Measurements from ENCODE around the gene TRIM15.
"Not testable (repeated sequence)": the region's sequence is repeated elsewhere in the genome, so short reads cannot be mapped to it uniquely, and the experiment has no call there.

The TRIM15 gene

DNA sequence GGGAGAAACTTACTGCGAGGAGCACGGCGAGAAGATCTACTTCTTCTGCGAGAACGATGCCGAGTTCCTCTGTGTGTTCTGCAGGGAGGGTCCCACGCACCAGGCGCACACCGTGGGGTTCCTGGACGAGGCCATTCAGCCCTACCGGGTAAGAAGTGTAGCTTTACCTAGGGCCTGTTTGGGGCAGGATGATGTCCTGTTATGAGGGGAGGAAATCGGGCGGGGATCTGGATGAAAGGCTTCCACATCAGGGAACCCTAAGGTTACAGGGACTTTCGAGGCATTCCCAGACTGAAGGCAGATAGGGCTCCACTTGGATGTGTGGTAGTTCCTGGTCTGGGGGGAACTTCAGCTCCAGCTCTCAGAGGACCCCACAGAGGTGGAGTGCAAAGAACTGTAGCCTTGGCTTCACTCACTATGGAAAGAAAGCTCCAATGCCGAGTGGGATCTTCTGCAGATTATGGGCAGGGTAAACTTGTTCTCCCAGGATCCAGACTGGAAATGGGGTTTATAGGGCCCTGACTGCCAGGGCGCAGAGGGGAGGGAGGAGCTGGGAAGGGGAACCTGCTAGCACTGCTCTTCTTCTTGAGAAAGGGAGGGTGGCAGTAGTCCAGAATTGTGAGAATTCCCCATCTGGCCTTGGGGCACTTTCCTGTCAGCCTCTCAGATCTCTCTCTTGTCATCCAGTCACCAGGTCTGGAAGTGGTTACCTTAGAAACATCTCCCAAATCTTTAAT, 740 bp downstream of the TRIM15 start:
- no peak for DNase-seq (ENCODE audit: low read depth)

DNA sequence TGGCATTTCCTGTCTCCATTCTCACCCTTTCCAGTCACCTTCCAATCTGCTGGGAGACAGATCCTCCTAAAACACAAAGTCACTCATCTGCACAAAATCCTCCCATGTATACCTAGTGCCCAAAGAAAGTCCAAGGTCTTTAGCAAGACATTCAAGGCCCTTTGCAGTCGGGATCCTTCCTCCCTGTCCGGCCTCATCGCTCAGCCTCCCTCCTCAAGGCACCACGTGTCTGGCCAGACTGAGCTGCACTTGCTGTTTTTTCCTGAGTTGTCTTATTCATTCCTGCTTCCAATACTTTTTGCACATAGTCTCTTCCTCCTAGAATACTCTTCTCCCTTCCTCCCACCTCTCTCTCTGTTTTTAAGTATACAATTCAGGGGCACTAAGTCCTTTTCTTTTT, 1.4 kb downstream of the TRIM15 start:
- no peak for DNase-seq (ENCODE audit: low read depth)

- not testable (repeated sequence) for DNase-seq (ENCODE audit: low read depth)
These were observed 1.9 kb downstream of the TRIM15 start for GRCh38 chr6:30165238-30165637.

DNA sequence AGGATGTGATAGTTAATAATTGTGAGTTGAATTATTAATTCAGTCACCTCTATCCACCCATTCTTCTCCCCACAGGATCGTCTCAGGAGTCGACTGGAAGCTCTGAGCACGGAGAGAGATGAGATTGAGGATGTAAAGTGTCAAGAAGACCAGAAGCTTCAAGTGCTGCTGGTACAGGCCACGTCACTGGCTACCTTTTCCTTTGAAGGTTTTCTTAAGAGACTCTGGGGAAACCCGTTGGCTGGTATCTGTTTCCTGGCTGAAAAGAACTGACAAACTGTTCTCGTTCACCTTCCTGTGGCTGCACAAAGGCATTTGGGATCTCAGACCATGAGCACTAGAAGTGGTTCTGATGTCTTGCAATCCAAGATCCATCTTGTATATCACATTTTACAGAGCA, 3.8 kb downstream of the TRIM15 start:
- DNase-seq (ENCODE audit: low read depth): no peak

DNA sequence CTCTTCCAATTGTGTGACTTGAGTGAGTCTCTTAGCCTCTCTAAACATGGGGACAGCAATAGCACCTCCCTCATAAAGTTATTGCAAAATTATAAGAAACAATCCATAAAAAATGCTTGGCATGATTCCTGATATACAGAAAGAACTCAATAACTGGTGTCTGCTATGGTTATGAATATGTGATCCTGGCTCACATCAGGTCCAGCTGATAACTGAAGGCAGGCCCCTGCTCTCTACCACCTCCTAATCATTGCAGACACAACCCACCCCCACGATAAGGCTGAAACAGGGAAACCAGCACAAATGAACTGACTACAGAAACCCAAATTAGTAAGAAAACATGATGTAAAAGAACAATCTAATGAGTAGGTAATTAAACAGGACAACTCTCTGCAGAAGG, 5.4 kb downstream of the TRIM15 start:
- no peak for DNase-seq (ENCODE audit: low read depth)

- peak; percentile 12 for DNase-seq (ENCODE audit: low read depth)
These were observed 6.6 kb downstream of the TRIM15 start for GRCh38 chr6:30169658-30170614.

- no peak for DNase-seq (ENCODE audit: low read depth)
These were observed 8.5 kb downstream of the TRIM15 start for GRCh38 chr6:30171677-30172471.

DNA sequence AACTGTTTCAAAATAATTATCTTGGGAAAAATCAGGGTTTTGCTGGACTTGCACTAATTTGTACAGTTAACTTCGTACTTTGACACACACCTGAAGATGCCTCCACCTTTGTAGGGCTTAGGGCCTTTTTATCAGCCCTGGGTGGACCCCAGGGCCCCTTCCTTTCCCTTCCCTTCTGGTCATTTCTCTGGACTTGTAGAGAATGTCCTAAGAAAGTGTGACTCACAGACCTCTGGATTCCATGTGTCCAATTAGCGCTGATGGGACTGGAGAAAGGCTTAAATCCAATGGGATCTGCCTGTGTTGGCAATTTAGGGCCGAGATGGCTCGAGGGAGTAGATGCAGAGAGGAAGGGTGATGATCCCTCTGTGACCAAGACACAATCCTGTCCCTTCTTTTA, 9.3 kb downstream of the TRIM15 start:
- DNase-seq (ENCODE audit: low read depth): no peak

DNA sequence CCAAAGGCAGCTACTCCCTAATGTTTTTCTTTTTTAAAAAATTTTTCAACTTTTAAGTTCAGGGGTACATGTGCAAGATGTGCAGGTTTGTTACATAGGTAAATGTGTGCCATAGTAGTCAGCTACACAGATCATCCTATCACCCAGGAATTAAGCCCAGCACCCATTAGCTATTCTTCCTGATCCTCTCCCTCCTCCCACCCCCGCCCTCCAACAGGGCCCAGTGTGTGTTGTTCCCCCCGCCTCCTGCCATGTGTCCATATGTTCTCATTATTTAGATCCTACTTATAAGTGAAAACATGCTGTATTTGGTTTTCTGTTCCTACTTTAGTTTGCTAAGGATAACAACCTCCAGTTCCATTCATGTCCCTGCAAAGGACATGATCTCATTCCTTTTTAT, 12.4 kb downstream of the TRIM15 start:
- no peak for DNase-seq (ENCODE audit: low read depth)

- no peak for DNase-seq (ENCODE audit: low read depth)
These were observed 15.5 kb downstream of the TRIM15 start for GRCh38 chr6:30178837-30179236.

DNA sequence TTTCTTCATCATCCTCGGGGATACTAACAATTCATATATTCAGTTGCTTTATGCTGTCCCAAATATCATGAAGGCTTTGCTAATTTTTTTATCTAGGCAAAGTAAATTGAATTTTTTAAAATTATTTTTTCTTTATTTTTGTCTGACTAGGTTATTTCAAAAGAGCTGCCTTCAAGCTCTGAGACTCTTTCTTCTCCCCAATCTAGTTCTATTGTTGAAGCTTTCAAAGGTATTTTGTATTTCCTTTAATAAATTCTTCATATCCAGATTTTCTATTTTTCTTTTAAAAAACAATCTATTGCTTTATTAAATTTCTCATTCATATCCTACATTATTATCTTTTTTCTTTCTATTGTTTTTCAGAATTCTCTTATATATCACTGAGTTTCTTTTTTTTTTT, 16.8 kb downstream of the TRIM15 start:
- DNase-seq (ENCODE audit: low read depth): no peak

DNA sequence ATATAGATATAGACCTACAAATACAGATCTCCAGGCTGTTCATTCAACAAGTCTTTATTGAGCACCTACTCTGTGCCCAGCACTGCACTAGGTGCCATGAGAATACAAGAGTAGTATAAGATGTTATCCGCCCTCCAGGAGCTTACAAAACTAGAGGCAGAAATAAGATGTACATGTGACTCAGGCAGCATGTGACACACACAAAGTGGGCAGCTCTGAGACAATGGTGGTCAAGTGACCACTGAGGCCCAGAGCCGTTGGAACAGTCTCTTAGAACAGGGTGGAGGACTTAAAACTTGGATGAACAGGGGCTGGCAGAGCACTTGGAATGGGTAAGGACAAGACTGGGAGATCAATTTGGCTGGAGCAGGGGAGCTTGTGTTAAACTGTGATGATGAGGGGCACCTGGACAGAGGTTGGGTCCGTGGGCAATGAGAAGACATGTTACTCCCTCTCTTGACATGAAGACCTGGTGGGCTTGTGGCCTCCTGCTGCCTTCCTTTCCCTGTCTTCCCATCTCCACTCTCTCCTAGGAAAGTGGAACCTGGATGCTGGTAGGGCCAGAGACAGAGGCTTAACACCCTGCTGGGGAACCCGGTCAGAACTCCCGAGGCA, 21.2 kb downstream of the TRIM15 start:
- no peak for DNase-seq (ENCODE audit: low read depth)

DNA sequence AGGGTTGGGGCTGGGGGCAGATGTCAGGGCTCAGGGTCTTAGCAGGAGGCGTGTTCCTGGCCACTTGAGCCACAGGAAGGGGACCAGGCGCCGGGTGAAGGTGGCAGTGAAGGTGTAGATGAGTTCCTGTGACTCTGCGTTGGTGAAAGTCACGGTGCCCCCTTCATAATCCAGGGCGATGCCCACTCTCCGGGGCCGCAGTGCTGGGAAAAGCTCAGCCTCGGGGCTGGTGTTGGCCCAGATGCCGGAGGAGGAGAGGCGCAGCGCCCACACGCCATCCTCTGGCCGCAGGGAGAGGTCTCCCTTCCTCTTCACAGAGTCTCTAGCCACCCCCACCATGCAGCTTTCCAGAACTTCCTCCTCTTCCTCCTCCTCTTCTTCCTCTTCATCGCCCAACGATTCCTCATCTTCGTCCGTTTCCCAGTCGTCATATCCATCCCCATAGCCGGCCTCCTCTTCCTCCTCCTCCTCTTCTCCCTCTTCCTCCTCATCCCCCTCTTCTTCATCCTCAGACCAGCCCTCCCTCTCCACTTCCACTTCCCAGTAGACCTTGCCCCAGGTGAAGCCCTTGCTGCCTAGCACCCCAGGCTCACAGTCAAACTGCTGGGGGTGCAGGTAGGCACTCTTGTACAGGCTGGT, 22.6 kb downstream of the TRIM15 start:
- no peak for DNase-seq (ENCODE audit: low read depth)

- no peak for DNase-seq (ENCODE audit: low read depth)
These were observed 25.2 kb downstream of the TRIM15 start for GRCh38 chr6:30188541-30188940.

DNA sequence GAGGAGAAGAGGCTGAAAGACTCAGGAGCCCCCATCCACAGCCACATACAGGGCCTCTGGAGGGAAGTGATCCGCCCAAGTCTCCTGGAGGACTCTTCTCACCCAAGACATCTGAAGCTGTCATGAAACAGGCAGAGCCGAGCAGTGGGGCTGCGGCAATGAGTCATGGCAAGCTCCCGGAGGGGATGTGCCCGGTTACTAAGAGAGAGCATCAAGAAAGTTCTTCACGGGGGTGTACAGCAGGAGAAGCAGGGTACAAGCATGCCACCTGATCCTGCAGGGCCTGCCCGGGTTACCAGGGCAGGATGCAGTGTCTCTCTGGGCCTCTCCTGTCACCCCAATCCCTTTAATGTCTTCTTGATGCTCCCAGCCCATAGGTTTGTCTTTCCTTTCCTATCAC, 28.7 kb downstream of the TRIM15 start:
- no peak for DNase-seq (ENCODE audit: low read depth)

GRCh38 chr6:30194797-30195690, 31.7 kb downstream of the TRIM15 start:
- DNase-seq (ENCODE audit: low read depth): no peak

DNA sequence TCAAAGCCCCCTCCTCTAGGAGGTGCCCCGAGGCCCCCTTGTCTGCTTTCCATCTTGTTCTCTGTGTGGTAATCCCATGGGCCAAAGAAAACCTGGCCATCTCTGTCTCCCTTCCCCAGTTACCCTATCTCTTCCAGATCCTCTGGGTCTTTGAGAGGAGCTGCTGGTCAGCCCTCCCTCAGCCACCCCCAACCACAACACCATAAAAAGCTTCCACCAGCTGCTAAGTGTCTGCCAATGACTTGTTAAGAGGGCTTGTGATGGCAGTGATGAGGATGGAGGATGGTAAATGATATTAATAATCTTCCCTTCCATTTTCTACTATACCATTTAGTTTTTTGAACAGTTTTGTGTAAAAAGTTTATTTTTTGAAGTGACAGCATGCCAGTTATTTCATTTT, 32.6 kb downstream of the TRIM15 start:
- no peak for DNase-seq (ENCODE audit: low read depth)

GRCh38 chr6:30196376-30196775, 33.0 kb downstream of the TRIM15 start:
- DNase-seq (ENCODE audit: low read depth): no peak

DNA sequence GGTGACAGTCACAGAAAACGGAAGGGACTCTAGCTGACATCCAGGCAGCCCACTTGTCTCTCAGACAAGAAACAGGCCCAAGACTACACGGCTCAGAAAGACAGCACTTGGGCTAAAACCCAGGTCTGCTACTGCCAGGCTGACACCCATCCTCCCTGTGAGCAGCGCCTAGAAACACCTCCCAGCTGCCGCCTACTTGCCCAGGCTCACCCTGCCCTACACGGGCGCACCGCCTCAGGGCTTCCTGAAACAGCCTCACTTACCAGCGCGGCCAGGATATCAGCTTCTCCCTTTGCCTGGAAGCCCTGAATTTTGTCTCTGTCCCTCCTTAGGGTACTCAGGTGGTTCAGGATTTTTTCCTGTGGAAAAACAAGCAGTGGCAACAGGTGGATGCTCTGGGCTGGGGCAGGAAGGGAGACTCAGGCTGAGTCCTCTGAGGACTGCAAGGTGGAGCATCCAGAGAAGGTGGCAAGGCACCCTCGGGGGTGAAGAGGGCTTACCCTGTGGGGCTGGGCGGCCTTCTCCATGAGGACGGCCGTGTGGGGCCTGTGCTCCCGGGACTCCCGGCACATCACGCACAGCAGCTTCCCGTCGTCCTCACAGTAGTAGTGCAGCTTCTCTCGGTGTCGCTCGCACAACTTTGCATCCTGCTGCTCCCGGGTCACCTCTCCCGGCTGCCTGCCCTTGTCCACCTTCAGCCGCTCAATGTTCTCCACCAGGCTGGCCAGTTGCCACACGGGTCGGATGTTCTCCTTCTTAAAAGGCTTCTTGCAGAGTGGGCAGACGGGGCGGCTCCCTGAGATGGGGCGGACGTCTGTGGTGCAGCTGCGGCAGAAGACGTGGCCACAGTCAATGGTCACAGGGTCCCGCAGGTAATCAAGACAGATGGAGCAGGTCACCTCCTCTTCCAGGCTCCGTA, 35.1 kb downstream of the TRIM15 start:
- no peak for DNase-seq (ENCODE audit: low read depth)

All from fibroblast of the conjunctiva (primary cell).